Posterior cingulate gyrus (tissue), 11 donors: ENCODE measurements around the gene ZNF454.

Experiments
- DNase-seq, 10 donors: peaks; one replicate each; pipeline versions ENCODE4 v3.0.0 to v3.0.0-alpha.2; 2020 to 2021; ENCODE audit warnings: mixed read lengths in 3 of 10
- intact Hi-C: fragments of 100-400 bp; cut with DNase I; formaldehyde crosslinking; loops from one replicate; pipeline ENCODE4 v1.15.1; 2023

Gene ZNF454

GRCh38 chr5:178992291-178992895 lies 51.4 kb downstream of the ZNF454 start:
- peak in 1 of 10 donors; percentile 7 for DNase-seq
- intact Hi-C loops, result no loop called here

- intact Hi-C loops, result no loop called here
- DNase-seq, result no peak
Observed at GRCh38 chr5:178993236-178993765, 52.3 kb downstream of the ZNF454 start.

GRCh38 chr5:178993955-178994579 lies 53.1 kb downstream of the ZNF454 start:
- no peak for DNase-seq
- intact Hi-C loops, result no loop called here

- intact Hi-C loops, result no loop called here
- no peak for DNase-seq
Observed at GRCh38 chr5:178994580-178995340, 53.8 kb downstream of the ZNF454 start, which contains the start of gene GRM6. TSS of gene GRM6 (minus strand) at chr5:178995320. CDS start at chr5:178994944, 376 bp downstream.

GRCh38 chr5:178995341-178995690 lies 54.3 kb downstream of the ZNF454 start:
- intact Hi-C loops, result no loop called here
- DNase-seq, result no peak

- intact Hi-C loops, result no loop called here
Observed at GRCh38 chr5:178996156-178996555, 55.2 kb downstream of the ZNF454 start.

GRCh38 chr5:178997191-178997590 lies 56.2 kb downstream of the ZNF454 start:
- intact Hi-C loops, result no loop called here
- DNase-seq, result no peak

More at GRCh38 chr5:178996156-178996555, 55.2 kb downstream of the ZNF454 start:
- DNase-seq, result no peak

GRCh38 chr5:178998441-178998840 lies 57.4 kb downstream of the ZNF454 start:
- no peak for DNase-seq
- intact Hi-C loops, result no loop called here

GRCh38 chr5:179006564-179006963 lies 65.6 kb downstream of the ZNF454 start:
- no peak for DNase-seq
- intact Hi-C loops, result no loop called here

- intact Hi-C loops, result no loop called here
- no peak for DNase-seq
Observed at GRCh38 chr5:179008667-179009066, 67.7 kb downstream of the ZNF454 start.
